HepG2 (cell line): ENCODE measurements around the gene TMEM255B. TPM values are rescaled to one million over a fixed set of nuclear protein-coding genes. Genes with fewer than 3 reads are reported as not detected.

ENCODE experiments used
- ATAC-seq: fragments of 200-7000 bp; cut with Tn5 transposase; 3 replicates; pipeline ENCODE4 v1.9.1; 2020; ENCODE audit warnings: mild to moderate bottlenecking, moderate library complexity
- BruUV-seq: library from RNA; stranded (reverse); fragments of 400-500 nt; replicated peaks from 2 replicates; lab custom pipeline; 2021; lab: Mats Ljungman, UMichigan
- CTCF ChIA-PET: fragments of 300-600 bp; formaldehyde crosslinking; extraction: SDS; loops from one replicate; lab custom pipeline; 2021; ENCODE audit warnings: low total read pairs, inconsistent platforms, low intra/inter-chr PET ratio; lab: Yijun Ruan, JAX
- POLR2A ChIA-PET: fragments of 350-600 bp; sonication (Branson Sonifier 250); formaldehyde crosslinking; loops from one replicate; lab custom pipeline; 2020; ENCODE audit warnings: antibody characterized with exemption, inconsistent platforms; lab: Yijun Ruan, JAX
- DNase-seq: peaks from one replicate; pipeline ENCODE4 v3.0.0-alpha.2; 2015; ENCODE audit warnings: low spot score
- FAIRE-seq: peaks from 3 replicates; lab custom pipeline; 2011; peaks lifted over from hg19 to GRCh38; lab: Jason Lieb, UNC
- H2AFZ ChIP-seq: one replicate; pipeline ENCODE4 v1.6.1; 2011; ENCODE audit warnings: low read length, inconsistent platforms
- H3K27ac ChIP-seq: fragments of 300-600 bp; 3 replicates; pipeline ENCODE4 v1.8.0; 2011; ENCODE audit warnings: mixed run types, mild to moderate bottlenecking, mixed read lengths, low read length, inconsistent platforms; ENCODE audit not compliant: insufficient read depth; ENCODE audit errors: extremely low read length
- H3K27me3 ChIP-seq, 2 experiments: fragments of 200-600 bp in 1 of 2; 2 replicates in 1 of 2; 3 replicates in 1 of 2; pipeline versions ENCODE4 v1.6.0 to v1.8.0; 2011; ENCODE audit warnings: low read length in 2 of 2, mild to moderate bottlenecking in 2 of 2, moderate library complexity in 2 of 2, inconsistent platforms in 1 of 2; ENCODE audit not compliant: insufficient read depth in 2 of 2, control insufficient read depth in 1 of 2
- H3K36me3 ChIP-seq, 2 experiments: fragments of 200-600 bp in 1 of 2; replicated peaks in 1 of 2; 2 replicates in 1 of 2; 3 replicates in 1 of 2; pipeline versions ENCODE4 v1.5.1 to v1.8.0; 2011; ENCODE audit warnings: low read length in 2 of 2, inconsistent platforms in 1 of 2; ENCODE audit not compliant: insufficient read depth in 2 of 2, control insufficient read depth in 1 of 2
- H3K4me1 ChIP-seq: 2 replicates; pipeline ENCODE4 v1.5.1; 2012; ENCODE audit warnings: low read length, inconsistent platforms; ENCODE audit not compliant: insufficient read depth
- H3K4me2 ChIP-seq: 2 replicates; pipeline ENCODE4 v1.6.0; 2011; ENCODE audit warnings: low read depth, low read length, inconsistent platforms
- H3K4me3 ChIP-seq, 3 experiments: fragments of 200-600 bp in 1 of 3; sonication (generic), shearing (Covaris generic) in 1 of 3; replicated peaks in 1 of 3; 2 replicates each; pipeline ENCODE4 v1.5.1; 2011 to 2016; ENCODE audit warnings: low read length in 3 of 3, inconsistent platforms in 2 of 3, low read depth in 2 of 3, mild to moderate bottlenecking in 2 of 3, control low read depth in 1 of 3, mixed read lengths in 1 of 3; ENCODE audit not compliant: insufficient read depth in 1 of 3
- H3K79me2 ChIP-seq: one replicate; pipeline ENCODE4 v1.6.1; 2011; ENCODE audit warnings: low read length, inconsistent platforms; ENCODE audit not compliant: insufficient read depth
- H3K9ac ChIP-seq: 2 replicates; pipeline ENCODE4 v1.6.0; 2011; ENCODE audit warnings: mild to moderate bottlenecking, low read depth, low read length, inconsistent platforms; ENCODE audit not compliant: insufficient read depth
- H3K9me3 ChIP-seq: 2 replicates; pipeline ENCODE4 v1.5.1; 2012; ENCODE audit warnings: mild to moderate bottlenecking, low read length
- H4K20me1 ChIP-seq: 2 replicates; pipeline ENCODE4 v1.6.0; 2011; ENCODE audit warnings: inconsistent platforms, mild to moderate bottlenecking, low read length, moderate library complexity; ENCODE audit not compliant: insufficient read depth
- CEBPZ ChIP-seq: IDR thresholded peaks from 2 replicates; pipeline ENCODE4 v1.6.1; 2012; ENCODE audit warnings: low read length, improper control_type of control experiment
- CREB3 ChIP-seq: sonication (generic); formaldehyde crosslinking; IDR thresholded peaks from 2 replicates; pipeline ENCODE4 v1.5.0; 2020; ENCODE audit warnings: missing genetic modification reagents
- HES4 ChIP-seq: sonication (generic); formaldehyde crosslinking; IDR thresholded peaks from 2 replicates; pipeline ENCODE4 v1.9.0; 2021; ENCODE audit warnings: mild to moderate bottlenecking, missing genetic modification reagents, borderline replicate concordance
- NFYC ChIP-seq: IDR thresholded peaks from 2 replicates; pipeline ENCODE4 v1.6.1; 2016; ENCODE audit warnings: missing genetic modification reagents, missing compliant biosample characterization
- ZBTB1 ChIP-seq: sonication (generic); formaldehyde crosslinking; IDR thresholded peaks from 2 replicates; pipeline ENCODE4 v1.4.0; 2020; ENCODE audit warnings: missing genetic modification reagents, borderline replicate concordance
- ZBTB37 ChIP-seq: sonication (generic); formaldehyde crosslinking; IDR thresholded peaks from 2 replicates; pipeline ENCODE4 v1.4.0; 2020; ENCODE audit warnings: mild to moderate bottlenecking, missing genetic modification reagents
- WGBS: methylation state at CpG from one replicate; pipeline ENCODE4 v1.1.6; 2017; ENCODE audit warnings: low lambda C conversion rate; 5-methylcytosine and 5-hydroxymethylcytosine counted together
- in situ Hi-C: cut with HindIII; loops from 2 replicates; pipeline ENCODE4 v1.10.0; 2017; ENCODE audit warnings: low pct_unique_long_range_greater_than_20kb; ENCODE audit not compliant: extremely low pct_ligation_motif_present
- intact Hi-C: fragments of 100-400 bp; cut with micrococcal nuclease; formaldehyde crosslinking; loops from one replicate; pipeline ENCODE4 v1.10.0; 2022; ENCODE audit not compliant: unreplicated experiment
- polyA plus RNA-seq, 8 experiments: library from polyadenylated mRNA; depleted of rRNA in 3 of 8; stranded (reverse) in 7 of 8; unstranded in 1 of 8; fragments of >200 nt; fragmentation: Illumina TruSeq in 4 of 8; extraction: Trizol in 4 of 8; gene quantifications; 2 replicates each; pipeline versions ENCODE4 v1.2.1 to v1.2.3, GENCODE V29; 2011 to 2016; ENCODE audit warnings: low read depth in 4 of 8, missing spikeins in 1 of 8, mixed read lengths in 1 of 8; ENCODE audit not compliant: insufficient read depth in 1 of 8
- total RNA-seq, 5 experiments: library from RNA; depleted of rRNA; stranded (reverse); fragments of >200 nt; fragmentation: Illumina TruSeq; extraction: Trizol; gene quantifications; 2 replicates each; pipeline ENCODE4 v1.2.3, GENCODE V29; 2016; ENCODE audit warnings: low read depth in 1 of 5

The TMEM255B gene
- total and polyA plus RNA-seq, 2 of the 13 experiments (the other 11 are each of a cell fraction or from before 2014, with no cell fraction given): not detected

- 71% methylated on average over 14 of the region's 15 CpGs for WGBS
- Histone ChIP-seq H3K79me2 (no peaks in the 10 kb centered on the region), H3K9me3 (no peaks in the 10 kb centered on the region), H3K4me1 (peaks cover 61% of the 10 kb centered on the region), H3K4me3 (no peak overlapping the region), H2AFZ (no peak overlapping the region), H3K27me3 (no peaks in the 10 kb centered on the region; a peak in 1 of 5 replicates), H3K27ac (no peak overlapping the region), H3K4me2 (no peak overlapping the region), H3K9ac (no peak overlapping the region), H4K20me1 (no peaks in the 10 kb centered on the region), H3K36me3 (no peaks in the 10 kb centered on the region)
- intact Hi-C loops: no loop called here
- no peak for ATAC-seq
- ChIA-PET POLR2A (no interaction called here), CTCF (no interaction called here)
- in situ Hi-C loops: no loop called here
- BruUV-seq: no TSS peak
- no peak for FAIRE-seq
- DNase-seq: no peak
- TF ChIP-seq ZBTB1 (CRISPR knock-in tag): no peak
- TF ChIP-seq CREB3 (CRISPR knock-in tag): no peak
- no peak for TF ChIP-seq ZBTB37 (CRISPR knock-in tag)
- no peak for TF ChIP-seq CEBPZ
- no peak for TF ChIP-seq HES4
- no peak for TF ChIP-seq NFYC (CRISPR knock-in tag)
Measured at GRCh38 chr13:113741191-113741668, 17.8 kb upstream of the TMEM255B start.
